ENCODE data around the gene TMEM44. TPM values are rescaled to one million over a fixed set of nuclear protein-coding genes. Genes with fewer than 3 reads are reported as not detected.
"Not testable (repeated sequence)": the region's sequence is repeated elsewhere in the genome, so short reads cannot be mapped to it uniquely, and the experiment has no call there.

Gene TMEM44
- total RNA-seq, 2 donors from 2014 or later: 46.1 to 68.2 TPM

- DNase-seq: no peak
These were observed 84.6 kb downstream of the TMEM44 start for GRCh38 chr3:194548346-194549321.

GRCh38 chr3:194547042-194547441 is 86.2 kb downstream of the TMEM44 start:
- no peak for ATAC-seq
- no peak for DNase-seq
- intact Hi-C loops (cut with DNase I, micrococcal nuclease): no loop called here

More at GRCh38 chr3:194548346-194549321, 84.6 kb downstream of the TMEM44 start:
- intact Hi-C loops (cut with DNase I, micrococcal nuclease): no loop called here
- ATAC-seq: no peak

GRCh38 chr3:194545538-194545937 is 87.7 kb downstream of the TMEM44 start:
- intact Hi-C loops (cut with DNase I, micrococcal nuclease): not testable (repeated sequence)

GRCh38 chr3:194543550-194543949 is 89.7 kb downstream of the TMEM44 start:
- DNase-seq (no peak), ATAC-seq (no peak)
- intact Hi-C loops (cut with DNase I, micrococcal nuclease): no loop called here

More at GRCh38 chr3:194545538-194545937, 87.7 kb downstream of the TMEM44 start:
- not testable (repeated sequence) for ATAC-seq, DNase-seq

GRCh38 chr3:194541483-194541882 is 91.7 kb downstream of the TMEM44 start:
- no peak for DNase-seq
- intact Hi-C loops (cut with DNase I, micrococcal nuclease): no loop called here
- ATAC-seq: no peak

- DNase-seq (peak in 1 of 2 donors; percentile 30), ATAC-seq (no peak)
- intact Hi-C loops (cut with DNase I, micrococcal nuclease): no loop called here
These were observed 92.8 kb downstream of the TMEM44 start for GRCh38 chr3:194540274-194540905.

GRCh38 chr3:194539498-194539897 is 93.7 kb downstream of the TMEM44 start:
- ATAC-seq: no peak
- intact Hi-C loops (cut with DNase I, micrococcal nuclease): no loop called here
- DNase-seq: no peak

- peak; percentile 30 to 42 for DNase-seq
- peak; percentile 68 for ATAC-seq
- intact Hi-C loops (cut with DNase I, micrococcal nuclease): no loop called here
These were observed 95.4 kb downstream of the TMEM44 start for GRCh38 chr3:194537732-194538247.

Other genes starting within 250 kb of the TMEM44 start
- gene GP5, start 234.2 kb downstream of the TMEM44 start, total RNA-seq: not detected
- 100 to 1,000 TPM in 1 of 2 donors, 10 to 100 TPM in 1; 95.1 to 110 TPM for gene ATP13A3, start 146.4 kb downstream of the TMEM44 start, total RNA-seq
- 10 to 100 TPM; 31.3 to 42.7 TPM for gene LSG1, start 38.8 kb upstream of the TMEM44 start, total RNA-seq
- gene FAM43A, start 52.5 kb upstream of the TMEM44 start, total RNA-seq: 10 to 100 TPM; 29.1 to 73.4 TPM